ENCODE results near the gene SERPINB6.
"Not testable (repeated sequence)": the region's sequence is repeated elsewhere in the genome, so short reads cannot be mapped to it uniquely, and the experiment has no call there.

SERPINB6 gene

GRCh38 chr6:2903411-2904185, 67.8 kb downstream of the SERPINB6 start:
- in situ Hi-C loops (cut with HindIII; ENCODE audit: low pct_ligation_motif_present, low pct_unique_long_range_greater_than_20kb, low sequenced_read_pairs); DNase-seq: not testable (repeated sequence)

- in situ Hi-C loops (cut with HindIII; ENCODE audit: low pct_ligation_motif_present, low pct_unique_long_range_greater_than_20kb, low sequenced_read_pairs); DNase-seq: not testable (repeated sequence)
These were observed 69.5 kb downstream of the SERPINB6 start for GRCh38 chr6:2901645-2902502.

GRCh38 chr6:2900821-2901644, 70.3 kb downstream of the SERPINB6 start:
- in situ Hi-C loops (cut with HindIII; ENCODE audit: low pct_ligation_motif_present, low pct_unique_long_range_greater_than_20kb, low sequenced_read_pairs) = no loop called here
- DNase-seq = no peak

GRCh38 chr6:2900221-2900807, 71.1 kb downstream of the SERPINB6 start:
- in situ Hi-C loops (cut with HindIII; ENCODE audit: low pct_ligation_motif_present, low pct_unique_long_range_greater_than_20kb, low sequenced_read_pairs) = no loop called here
- DNase-seq = no peak

- no peak for DNase-seq
- in situ Hi-C loops (cut with HindIII; ENCODE audit: low pct_ligation_motif_present, low pct_unique_long_range_greater_than_20kb, low sequenced_read_pairs) = no loop called here
These were observed 71.8 kb downstream of the SERPINB6 start for GRCh38 chr6:2899596-2899995.

All from ACHN (cell line).